Measurements from ENCODE around the gene SYT5. TPM values are rescaled to one million over a fixed set of nuclear protein-coding genes. Genes with fewer than 3 reads are reported as not detected.

SYT5 gene
- total and polyA plus RNA-seq, 9 of the 15 experiments (the other 6 are each of a cell fraction or from before 2014, with no cell fraction given) = 1.3 to 20.9 (median 8.8) TPM

DNA sequence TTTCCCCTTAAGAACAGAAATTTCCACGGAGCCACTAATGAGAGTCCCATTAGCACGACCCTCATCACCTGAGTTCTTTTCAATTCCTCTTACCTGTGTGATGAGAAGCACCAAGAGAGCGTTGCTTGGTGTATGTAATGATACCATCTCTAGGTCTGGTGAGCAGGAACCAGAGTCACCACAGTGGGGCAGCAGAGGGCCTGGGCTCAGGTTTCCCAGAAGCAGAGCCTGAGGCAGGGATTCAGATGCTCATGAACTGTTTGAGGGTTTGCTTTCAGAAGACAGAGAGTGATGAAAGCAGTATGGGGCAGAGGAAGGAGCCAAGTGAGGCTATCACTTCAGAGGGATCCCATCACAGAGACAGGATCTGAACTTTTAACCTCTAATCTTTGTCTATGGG, 32.4 kb upstream of the SYT5 start:
- peak; percentile 70 for ATAC-seq
- no TSS peak for BruUV-seq (replicated peaks)
- intact Hi-C loops (cut with micrococcal nuclease) = loop anchor here (2.0 kb wide), 1 partner anchor 68 kb away; the partner anchor contains the start of gene HSPBP1
- no peak for TF ChIP-seq ASH1L (IDR thresholded peaks at IDR 0.05; ENCODE audit: borderline replicate concordance, low read depth, partially characterized antibody)
- peak; percentile 79 to 90 for TF ChIP-seq RAD21 (CRISPR knock-in tag; conservative IDR thresholded peaks at IDR 0.05 in 1 of 2, IDR thresholded peaks at IDR 0.05 in 1 of 2)
- peak; percentile 86 for TF ChIP-seq BHLHE40 (IDR thresholded peaks at IDR 0.05; ENCODE audit: low read length)
- peak; percentile 44; the same call in 1 of the 2 replicates for TF ChIP-seq CREM (IDR thresholded peaks at IDR 0.05; ENCODE audit: low read depth)
- peak; percentile 94 for TF ChIP-seq GATA2 (CRISPR knock-in tag; IDR thresholded peaks at IDR 0.05)
- peak; percentile 67; the same call in 1 of the 2 replicates for TF ChIP-seq CC2D1A (IDR thresholded peaks at IDR 0.05)
- 0 out of 2 replicates have a peak, but pooled peaks have one; percentile 40 for TF ChIP-seq FOXP1 (CRISPR knock-in tag; IDR thresholded peaks at IDR 0.05)
- TF ChIP-seq MEIS2 (IDR thresholded peaks at IDR 0.05; ENCODE audit: partially characterized antibody) = peak; percentile 55
- TF ChIP-seq ETV1 (tag; conservative IDR thresholded peaks at IDR 0.05; ENCODE audit: low read depth) = no peak; the same call in 1 of the 2 replicates
- TF ChIP-seq SMC3 (conservative IDR thresholded peaks at IDR 0.05; ENCODE audit: insufficient read depth, low read depth, low read length) = peak; percentile 91
- TF ChIP-seq SAP30 (IDR thresholded peaks at IDR 0.05; ENCODE audit: borderline replicate concordance, insufficient read depth, low read depth, low read length, poor library complexity, severe bottlenecking) = no peak
- TF ChIP-seq, protein P1, sequence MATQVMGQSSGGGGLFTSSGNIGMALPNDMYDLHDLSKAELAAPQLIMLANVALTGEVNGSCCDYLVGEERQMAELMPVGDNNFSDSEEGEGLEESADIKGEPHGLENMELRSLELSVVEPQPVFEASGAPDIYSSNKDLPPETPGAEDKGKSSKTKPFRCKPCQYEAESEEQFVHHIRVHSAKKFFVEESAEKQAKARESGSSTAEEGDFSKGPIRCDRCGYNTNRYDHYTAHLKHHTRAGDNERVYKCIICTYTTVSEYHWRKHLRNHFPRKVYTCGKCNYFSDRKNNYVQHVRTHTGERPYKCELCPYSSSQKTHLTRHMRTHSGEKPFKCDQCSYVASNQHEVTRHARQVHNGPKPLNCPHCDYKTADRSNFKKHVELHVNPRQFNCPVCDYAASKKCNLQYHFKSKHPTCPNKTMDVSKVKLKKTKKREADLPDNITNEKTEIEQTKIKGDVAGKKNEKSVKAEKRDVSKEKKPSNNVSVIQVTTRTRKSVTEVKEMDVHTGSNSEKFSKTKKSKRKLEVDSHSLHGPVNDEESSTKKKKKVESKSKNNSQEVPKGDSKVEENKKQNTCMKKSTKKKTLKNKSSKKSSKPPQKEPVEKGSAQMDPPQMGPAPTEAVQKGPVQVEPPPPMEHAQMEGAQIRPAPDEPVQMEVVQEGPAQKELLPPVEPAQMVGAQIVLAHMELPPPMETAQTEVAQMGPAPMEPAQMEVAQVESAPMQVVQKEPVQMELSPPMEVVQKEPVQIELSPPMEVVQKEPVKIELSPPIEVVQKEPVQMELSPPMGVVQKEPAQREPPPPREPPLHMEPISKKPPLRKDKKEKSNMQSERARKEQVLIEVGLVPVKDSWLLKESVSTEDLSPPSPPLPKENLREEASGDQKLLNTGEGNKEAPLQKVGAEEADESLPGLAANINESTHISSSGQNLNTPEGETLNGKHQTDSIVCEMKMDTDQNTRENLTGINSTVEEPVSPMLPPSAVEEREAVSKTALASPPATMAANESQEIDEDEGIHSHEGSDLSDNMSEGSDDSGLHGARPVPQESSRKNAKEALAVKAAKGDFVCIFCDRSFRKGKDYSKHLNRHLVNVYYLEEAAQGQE (IDR thresholded peaks at IDR 0.05; ENCODE audit: borderline replicate concordance) = peak; percentile 86
- TF ChIP-seq, protein P1 (CRISPR knock-in tag; IDR thresholded peaks at IDR 0.05; ENCODE audit: low read depth) = no peak
- no peak for TF ChIP-seq NR4A1 (CRISPR knock-in tag; IDR thresholded peaks at IDR 0.05)
- TF ChIP-seq NR4A1 (tag; IDR thresholded peaks at IDR 0.05) = 0 out of 2 replicates have a peak, but pooled peaks have one; percentile 38
- peak; percentile 58; the same call in 1 of the 2 replicates for TF ChIP-seq HDAC2 (IDR thresholded peaks at IDR 0.05)

More for the DNA sequence above, 32.4 kb upstream of the SYT5 start:
- Histone ChIP-seq H3K4me1 (replicated peaks in 1 of 2; ENCODE audit: control insufficient read depth in 2 of 2, insufficient read depth in 2 of 2, low read length in 2 of 2) (peaks cover 34 to 36% of the 10 kb centered on the region in 2 experiments), H3K9me1 (ENCODE audit: control insufficient read depth, insufficient read depth, low read length) (no peaks in the 10 kb centered on the region), H3K4me2 (ENCODE audit: insufficient read depth, low read length) (peak overlapping the region; percentile 45; the same call in 1 of the 2 replicates), H3K27me3 (ENCODE audit: control insufficient read depth in 2 of 2, insufficient read depth in 2 of 2, low read length in 2 of 2) (no peaks in the 10 kb centered on the region), H3K9ac (ENCODE audit: insufficient read depth in 1 of 2, low read depth in 2 of 2, low read length in 2 of 2) (no peak overlapping the region), H3K27ac (ENCODE audit: extremely low read depth, low read depth, low read length) (no peak overlapping the region), H3K9me3 (replicated peaks; ENCODE audit: control insufficient read depth, insufficient read depth, low read depth, low read length) (no peaks in the 10 kb centered on the region), H2AFZ (ENCODE audit: low read depth, low read length) (peak overlapping the region; percentile 77), H4K20me1 (replicated peaks; ENCODE audit: control insufficient read depth, insufficient read depth, low read length) (no peaks in the 10 kb centered on the region), H3K36me3 (ENCODE audit: control insufficient read depth, insufficient read depth, low read length) (no peaks in the 10 kb centered on the region), H3K4me3 (no peak overlapping the region), H3K79me2 (ENCODE audit: control insufficient read depth, insufficient read depth, low read length) (no peaks in the 10 kb centered on the region)
- CTCF ChIA-PET (ENCODE audit: low intra/inter-chr PET ratio) = interaction anchor here (0.7 to 1.4 kb wide), 3 partner anchors 79 to 292 kb away, joined by 3 to 5 read pairs (median 3); no protein-coding TSS in a partner anchor
- WGBS (ENCODE audit: insufficient coverage, low coverage, missing lambda C conversion rate) = 0% methylated on average over 3 of the region's 3 CpGs
- POLR2A ChIA-PET = no interaction called here
- peak; percentile 95 for FAIRE-seq
- in situ Hi-C loops (cut with MboI) = no loop called here
- peak; percentile 65 to 89 (median 73) for DNase-seq (ENCODE audit: extremely low read depth in 1 of 4, low spot score in 3 of 4)
